Measurements from ENCODE around the gene LRRC37A. TPM values are rescaled to one million over a fixed set of nuclear protein-coding genes. Genes with fewer than 3 reads are reported as not detected.
A peak's percentile ranks its signal among the peaks of the same experiment; 100 is the strongest.
"Not testable (repeated sequence)": the region's sequence is repeated elsewhere in the genome, so short reads cannot be mapped to it uniquely, and the experiment has no call there.

Gene LRRC37A
- total RNA-seq, 1 experiment from 2014 or later: 8.3 TPM

DNA sequence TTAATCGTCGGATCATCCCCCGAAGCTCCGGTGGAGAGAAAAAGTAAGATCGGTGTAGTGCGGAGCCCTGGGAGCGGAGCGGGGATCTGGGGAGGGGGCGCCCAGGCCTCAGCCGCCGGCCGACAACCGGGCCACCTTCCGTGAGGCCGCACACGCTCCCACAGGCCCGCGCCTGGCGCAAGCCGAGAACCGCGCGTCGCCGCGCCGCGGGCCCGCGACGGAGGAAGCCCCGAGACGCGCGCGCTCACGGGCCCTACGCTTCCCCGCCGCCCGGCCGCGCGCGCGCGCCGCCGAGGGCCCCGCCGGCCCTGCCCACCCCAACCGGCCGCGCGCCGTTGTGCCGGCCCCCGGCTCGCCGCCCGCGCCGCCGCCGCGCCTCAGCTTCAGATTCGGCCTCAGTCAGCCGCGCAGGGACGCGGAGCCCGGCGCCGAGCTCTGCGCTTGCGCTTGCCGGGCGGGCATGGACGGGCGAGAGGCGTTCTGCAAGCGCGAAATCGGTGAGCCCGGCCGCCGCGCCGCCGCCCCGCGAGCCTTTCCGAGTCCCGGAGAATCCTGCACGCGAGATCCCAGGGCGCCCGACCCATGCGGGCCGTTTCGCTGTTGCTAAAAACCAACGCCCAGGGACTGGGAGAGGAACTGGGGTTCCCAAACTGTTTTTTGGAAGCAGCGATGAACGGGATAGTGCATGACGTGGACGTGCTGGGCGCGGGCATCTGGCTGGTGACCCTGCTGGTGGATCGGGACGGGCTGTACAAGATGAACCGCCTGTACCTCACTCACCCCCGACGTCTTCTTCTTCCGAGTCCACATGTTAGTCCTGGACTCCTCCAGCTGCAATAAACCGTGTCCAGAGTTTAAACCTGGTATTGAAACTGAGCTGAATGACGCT lies 28.0 kb upstream of the LRRC37A start:
- H3K36me3 Mint-ChIP-seq (ENCODE audit: insufficient read depth, unreplicated experiment): peaks cover 33% of the 10 kb centered on the region
- intact Hi-C loops (cut with micrococcal nuclease; ENCODE audit: unreplicated experiment): loop anchor here (5.0 kb wide), 1 partner anchor 75 kb away; the partner anchor contains the start of gene KANSL1
- H3K9me3 Mint-ChIP-seq (ENCODE audit: low read depth, unreplicated experiment): no peaks in the 10 kb centered on the region
- peaks cover 42% of the 10 kb centered on the region for H3K4me1 Mint-ChIP-seq (ENCODE audit: low read depth, unreplicated experiment)
- peak overlapping the region; percentile 71 for H3K4me3 Mint-ChIP-seq (ENCODE audit: low read depth, unreplicated experiment)
- peaks cover 32% of the 10 kb centered on the region for H3K27me3 Mint-ChIP-seq (ENCODE audit: unreplicated experiment)
- TSS peak; percentile 45 for BruUV-seq (replicated peaks)
- TF ChIP-seq, protein P1, sequence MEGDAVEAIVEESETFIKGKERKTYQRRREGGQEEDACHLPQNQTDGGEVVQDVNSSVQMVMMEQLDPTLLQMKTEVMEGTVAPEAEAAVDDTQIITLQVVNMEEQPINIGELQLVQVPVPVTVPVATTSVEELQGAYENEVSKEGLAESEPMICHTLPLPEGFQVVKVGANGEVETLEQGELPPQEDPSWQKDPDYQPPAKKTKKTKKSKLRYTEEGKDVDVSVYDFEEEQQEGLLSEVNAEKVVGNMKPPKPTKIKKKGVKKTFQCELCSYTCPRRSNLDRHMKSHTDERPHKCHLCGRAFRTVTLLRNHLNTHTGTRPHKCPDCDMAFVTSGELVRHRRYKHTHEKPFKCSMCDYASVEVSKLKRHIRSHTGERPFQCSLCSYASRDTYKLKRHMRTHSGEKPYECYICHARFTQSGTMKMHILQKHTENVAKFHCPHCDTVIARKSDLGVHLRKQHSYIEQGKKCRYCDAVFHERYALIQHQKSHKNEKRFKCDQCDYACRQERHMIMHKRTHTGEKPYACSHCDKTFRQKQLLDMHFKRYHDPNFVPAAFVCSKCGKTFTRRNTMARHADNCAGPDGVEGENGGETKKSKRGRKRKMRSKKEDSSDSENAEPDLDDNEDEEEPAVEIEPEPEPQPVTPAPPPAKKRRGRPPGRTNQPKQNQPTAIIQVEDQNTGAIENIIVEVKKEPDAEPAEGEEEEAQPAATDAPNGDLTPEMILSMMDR (IDR thresholded peaks at IDR 0.05; ENCODE audit: unreplicated experiment): no peak
- peak overlapping the region; percentile 41 for H3K27ac Mint-ChIP-seq (ENCODE audit: unreplicated experiment)
- CTCF ChIA-PET: interaction anchor here (1.0 to 1.6 kb wide), 5 partner anchors 20 to 692 kb away, joined by 3 to 9 read pairs (median 3); partner anchors contain the start of gene KANSL1
- peak; percentile 91 for DNase-seq

DNA sequence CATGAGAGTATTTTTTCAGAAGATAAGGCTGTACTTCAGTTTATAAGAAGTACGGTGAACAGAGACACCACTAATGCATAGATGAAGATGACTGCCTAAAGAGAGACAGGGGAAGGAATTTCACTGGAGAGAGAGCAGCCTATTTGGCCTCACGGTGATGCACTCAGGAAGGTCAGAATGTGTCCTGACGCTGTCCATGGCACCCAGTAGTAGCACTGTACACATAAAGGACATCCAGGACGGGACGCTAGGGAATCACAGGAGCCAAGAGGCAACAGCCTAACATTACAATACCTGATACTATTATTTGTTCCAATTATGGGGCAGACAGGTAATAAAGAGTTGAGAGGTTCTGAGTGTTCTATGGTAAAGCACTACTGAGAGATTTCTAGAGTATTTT lies 24.9 kb upstream of the LRRC37A start:
- no TSS peak for BruUV-seq (replicated peaks)
- peaks cover 31% of the 10 kb centered on the region for H3K4me1 Mint-ChIP-seq (ENCODE audit: low read depth, unreplicated experiment)
- H3K27ac Mint-ChIP-seq (ENCODE audit: unreplicated experiment): no peak overlapping the region
- intact Hi-C loops (cut with micrococcal nuclease; ENCODE audit: unreplicated experiment): no loop called here
- H3K9me3 Mint-ChIP-seq (ENCODE audit: low read depth, unreplicated experiment): no peaks in the 10 kb centered on the region
- H3K4me3 Mint-ChIP-seq (ENCODE audit: low read depth, unreplicated experiment): no peak overlapping the region
- TF ChIP-seq, protein P1 (IDR thresholded peaks at IDR 0.05; ENCODE audit: unreplicated experiment): no peak
- peaks cover 32% of the 10 kb centered on the region for H3K27me3 Mint-ChIP-seq (ENCODE audit: unreplicated experiment)
- CTCF ChIA-PET: interaction anchor here (1.0 to 1.3 kb wide), 2 partner anchors 17 to 77 kb away, joined by 4 to 5 read pairs; partner anchors contain the start of gene KANSL1
- peaks cover 24% of the 10 kb centered on the region for H3K36me3 Mint-ChIP-seq (ENCODE audit: insufficient read depth, unreplicated experiment)
- DNase-seq: no peak

DNA sequence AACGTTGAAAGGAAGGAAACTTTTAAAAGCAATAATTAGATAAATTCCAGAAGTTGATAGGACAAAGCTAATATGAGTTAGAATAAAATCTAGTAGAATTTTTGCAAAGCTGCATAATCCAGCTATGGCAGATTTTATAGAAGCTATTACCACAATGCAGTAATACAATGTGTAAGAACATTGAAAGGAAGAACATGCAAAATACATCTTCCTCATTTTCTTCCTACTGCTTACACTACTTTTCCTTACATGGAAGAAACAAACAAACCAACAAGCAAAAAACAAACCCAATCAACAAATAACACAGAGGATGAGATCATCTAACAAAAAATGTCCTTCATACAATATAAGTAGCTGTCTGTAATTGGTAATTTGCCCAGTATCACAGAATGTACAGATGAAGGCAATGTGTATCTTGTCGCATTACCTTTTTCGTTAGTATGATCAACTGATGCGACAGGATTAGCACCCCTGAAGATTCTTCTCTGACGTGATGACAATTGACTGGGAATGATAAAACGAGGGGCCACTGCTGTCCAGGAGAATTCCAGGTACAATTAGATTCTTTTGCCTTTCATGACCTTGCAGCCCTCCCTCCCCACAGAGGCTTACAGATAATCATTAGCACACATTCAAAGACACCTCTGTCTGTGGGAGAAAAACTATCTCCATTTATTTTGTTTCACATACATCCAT lies 21.2 kb upstream of the LRRC37A start:
- CTCF ChIA-PET: interaction anchor here (0.6 to 0.7 kb wide), 2 partner anchors 12 to 575 kb away, joined by 3 to 6 read pairs; no protein-coding TSS in a partner anchor
- intact Hi-C loops (cut with micrococcal nuclease; ENCODE audit: unreplicated experiment): no loop called here
- TF ChIP-seq, protein P1 (IDR thresholded peaks at IDR 0.05; ENCODE audit: unreplicated experiment): no peak
- no peak overlapping the region for H3K4me3 Mint-ChIP-seq (ENCODE audit: low read depth, unreplicated experiment)
- peaks cover 8% of the 10 kb centered on the region for H3K4me1 Mint-ChIP-seq (ENCODE audit: low read depth, unreplicated experiment)
- no peaks in the 10 kb centered on the region for H3K9me3 Mint-ChIP-seq (ENCODE audit: low read depth, unreplicated experiment)
- no peaks in the 10 kb centered on the region for H3K27me3 Mint-ChIP-seq (ENCODE audit: unreplicated experiment)
- H3K27ac Mint-ChIP-seq (ENCODE audit: unreplicated experiment): no peak overlapping the region
- DNase-seq: no peak
- no peaks in the 10 kb centered on the region for H3K36me3 Mint-ChIP-seq (ENCODE audit: insufficient read depth, unreplicated experiment)
- BruUV-seq (replicated peaks): no TSS peak

DNA sequence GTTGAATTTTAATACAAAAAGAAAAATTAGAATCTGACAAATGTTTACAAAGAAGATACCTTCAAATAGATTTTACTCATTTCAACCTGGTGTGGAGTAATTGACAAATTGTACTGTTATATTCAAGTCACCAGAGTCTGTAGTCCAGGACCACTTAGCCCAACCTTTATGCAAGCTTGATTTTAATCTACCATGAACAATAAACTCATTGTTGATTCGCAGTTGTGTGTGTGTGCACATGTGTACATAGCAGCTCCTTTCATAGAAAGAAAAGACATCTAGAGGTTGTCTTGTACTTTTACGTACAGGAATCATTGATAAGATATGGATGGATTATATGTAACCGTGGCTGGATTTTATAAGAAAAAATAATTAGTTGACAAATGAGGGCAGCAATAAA lies 20.7 kb upstream of the LRRC37A start:
- DNase-seq: no peak
- H3K4me3 Mint-ChIP-seq (ENCODE audit: low read depth, unreplicated experiment): no peak overlapping the region
- H3K4me1 Mint-ChIP-seq (ENCODE audit: low read depth, unreplicated experiment): peaks cover 10% of the 10 kb centered on the region
- CTCF ChIA-PET: no interaction called here
- H3K9me3 Mint-ChIP-seq (ENCODE audit: low read depth, unreplicated experiment): no peaks in the 10 kb centered on the region
- H3K27ac Mint-ChIP-seq (ENCODE audit: unreplicated experiment): no peak overlapping the region
- BruUV-seq (replicated peaks): no TSS peak
- peaks cover 5% of the 10 kb centered on the region for H3K36me3 Mint-ChIP-seq (ENCODE audit: insufficient read depth, unreplicated experiment)
- H3K27me3 Mint-ChIP-seq (ENCODE audit: unreplicated experiment): no peaks in the 10 kb centered on the region
- TF ChIP-seq, protein P1 (IDR thresholded peaks at IDR 0.05; ENCODE audit: unreplicated experiment): no peak
- intact Hi-C loops (cut with micrococcal nuclease; ENCODE audit: unreplicated experiment): no loop called here

DNA sequence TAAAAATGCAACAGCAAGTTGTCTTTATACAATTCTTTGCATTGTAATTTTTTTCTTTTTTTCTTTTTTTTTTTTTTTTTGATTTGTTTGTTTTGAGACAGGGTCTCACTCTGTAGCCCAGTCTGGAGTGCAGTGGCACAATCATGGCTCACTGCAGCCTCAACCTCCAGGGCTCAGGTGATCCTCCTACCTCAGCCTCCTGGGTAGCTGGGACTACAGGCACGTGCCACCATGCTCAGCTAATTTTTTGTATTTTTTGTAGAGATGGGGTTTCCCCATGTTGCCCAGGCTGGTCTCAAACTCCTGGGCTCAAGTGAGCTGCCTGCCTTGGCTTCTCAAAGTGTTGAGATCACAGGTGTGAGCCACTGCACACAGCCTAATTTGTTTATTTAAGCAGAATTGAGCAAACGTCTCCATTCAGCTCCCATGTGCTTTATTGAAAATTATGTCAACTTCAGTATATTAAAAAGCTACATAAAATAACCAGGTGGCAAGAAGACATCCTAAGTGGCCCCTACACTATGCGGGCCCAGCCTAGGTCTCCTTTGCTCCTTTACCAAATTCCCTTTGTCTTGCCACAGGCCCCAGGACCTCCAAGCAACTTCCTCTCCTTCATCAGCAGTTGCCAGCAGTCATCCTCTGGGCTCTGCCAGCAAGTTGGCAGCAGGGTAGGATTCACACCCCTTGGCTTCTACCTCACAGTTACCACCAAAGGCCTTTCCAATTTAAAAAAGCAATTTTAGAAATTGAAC lies 18.0 kb upstream of the LRRC37A start:
- not testable (repeated sequence) for BruUV-seq (replicated peaks); H3K9me3 Mint-ChIP-seq (ENCODE audit: low read depth, unreplicated experiment); H3K4me3 Mint-ChIP-seq (ENCODE audit: low read depth, unreplicated experiment); H3K27ac Mint-ChIP-seq (ENCODE audit: unreplicated experiment); DNase-seq; H3K27me3 Mint-ChIP-seq (ENCODE audit: unreplicated experiment)
- intact Hi-C loops (cut with micrococcal nuclease; ENCODE audit: unreplicated experiment): loop anchor here (1.0 kb wide), 1 partner anchor 7 kb away; no protein-coding TSS in a partner anchor
- CTCF ChIA-PET: interaction anchor here (0.6 kb wide), 2 partner anchors 9 to 304 kb away, joined by 3 read pairs; no protein-coding TSS in a partner anchor
- Mint-ChIP-seq H3K36me3 (ENCODE audit: insufficient read depth, unreplicated experiment) (peaks cover 15% of the 10 kb centered on the region), H3K4me1 (ENCODE audit: low read depth, unreplicated experiment) (peaks cover 13% of the 10 kb centered on the region)

DNA sequence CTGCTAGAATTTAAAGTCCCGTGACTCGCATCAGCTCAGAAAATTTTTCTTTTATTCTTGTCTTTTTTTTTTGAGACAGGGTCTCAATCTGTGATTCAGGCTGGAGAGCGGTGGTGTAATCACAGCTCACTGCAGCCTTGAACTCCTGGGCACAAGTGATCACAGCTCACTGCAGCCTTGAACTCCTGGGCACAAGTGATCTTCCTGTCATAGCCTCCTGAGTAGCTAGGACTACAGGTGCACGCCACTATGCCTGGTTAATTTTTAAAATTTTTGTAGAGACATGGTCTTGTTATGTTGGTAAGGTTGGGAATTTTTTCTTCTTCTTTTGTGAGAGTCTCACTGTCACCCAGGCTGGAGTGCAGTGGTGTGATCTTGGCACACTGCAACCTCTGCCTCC lies 13.6 kb upstream of the LRRC37A start:
- H3K27ac Mint-ChIP-seq (ENCODE audit: unreplicated experiment); H3K4me3 Mint-ChIP-seq (ENCODE audit: low read depth, unreplicated experiment); DNase-seq; CTCF ChIA-PET; H3K27me3 Mint-ChIP-seq (ENCODE audit: unreplicated experiment); H3K9me3 Mint-ChIP-seq (ENCODE audit: low read depth, unreplicated experiment); BruUV-seq (replicated peaks): not testable (repeated sequence)
- intact Hi-C loops (cut with micrococcal nuclease; ENCODE audit: unreplicated experiment): loop anchor here (10.0 kb wide), 2 partner anchors 137 to 277 kb away; no protein-coding TSS in a partner anchor
- Mint-ChIP-seq H3K4me1 (ENCODE audit: low read depth, unreplicated experiment) (peaks cover 46% of the 10 kb centered on the region), H3K36me3 (ENCODE audit: insufficient read depth, unreplicated experiment) (peaks cover 26% of the 10 kb centered on the region)
